ENCODE data around the gene HEATR1.
A peak's percentile ranks its signal among the peaks of the same experiment; 100 is the strongest.
"Not testable (repeated sequence)": the region's sequence is repeated elsewhere in the genome, so short reads cannot be mapped to it uniquely, and the experiment has no call there.

The HEATR1 gene

GRCh38 chr1:236608930-236609726 lies 4.8 kb upstream of the HEATR1 start:
- DNase-seq: peak; percentile 44
- H3K9me3 Mint-ChIP-seq: no peaks in the 10 kb centered on the region
- no peak overlapping the region for H3K27ac Mint-ChIP-seq
- peaks cover 4% of the 10 kb centered on the region for H3K4me1 Mint-ChIP-seq
- ATAC-seq: no peak
- H3K4me3 Mint-ChIP-seq: no peak overlapping the region
- peaks cover 3% of the 10 kb centered on the region for H3K36me3 Mint-ChIP-seq (ENCODE audit: low read depth)
- H3K27me3 Mint-ChIP-seq: peaks cover 41% of the 10 kb centered on the region

- H3K4me3 Mint-ChIP-seq, H3K9me3 Mint-ChIP-seq, DNase-seq, ATAC-seq, H3K27ac Mint-ChIP-seq: not testable (repeated sequence)
- Mint-ChIP-seq H3K36me3 (ENCODE audit: low read depth) (peaks cover 18% of the 10 kb centered on the region), H3K4me1 (peaks cover 16% of the 10 kb centered on the region), H3K27me3 (peaks cover 38% of the 10 kb centered on the region)
These were observed 3.3 kb upstream of the HEATR1 start for GRCh38 chr1:236607597-236607996.

- DNase-seq: no peak
- H3K36me3 Mint-ChIP-seq (ENCODE audit: low read depth): peaks cover 40% of the 10 kb centered on the region
These were observed 840 bp upstream of the HEATR1 start for GRCh38 chr1:236604905-236605806.

GRCh38 chr1:236602171-236602570 lies 2.1 kb downstream of the HEATR1 start:
- ATAC-seq (no peak), DNase-seq (no peak)
- no peaks in the 10 kb centered on the region for H3K9me3 Mint-ChIP-seq
- H3K4me3 Mint-ChIP-seq: peak overlapping the region; percentile 96
- peaks cover 61% of the 10 kb centered on the region for H3K36me3 Mint-ChIP-seq (ENCODE audit: low read depth)
- H3K4me1 Mint-ChIP-seq: peaks cover 24% of the 10 kb centered on the region
- H3K27ac Mint-ChIP-seq: no peak overlapping the region
- no peaks in the 10 kb centered on the region for H3K27me3 Mint-ChIP-seq

More at GRCh38 chr1:236604905-236605806, 840 bp upstream of the HEATR1 start:
- no peaks in the 10 kb centered on the region for H3K9me3 Mint-ChIP-seq
- H3K4me1 Mint-ChIP-seq: peaks cover 24% of the 10 kb centered on the region
- peak overlapping the region; percentile 93 for H3K27ac Mint-ChIP-seq
- H3K27me3 Mint-ChIP-seq: peaks cover 18% of the 10 kb centered on the region
- H3K4me3 Mint-ChIP-seq: peak overlapping the region; percentile 96
- ATAC-seq: no peak

GRCh38 chr1:236590553-236591150 lies 13.7 kb downstream of the HEATR1 start:
- H3K27ac Mint-ChIP-seq: no peak overlapping the region

GRCh38 chr1:236589531-236589930 lies 14.8 kb downstream of the HEATR1 start:
- peaks cover 69% of the 10 kb centered on the region for H3K36me3 Mint-ChIP-seq (ENCODE audit: low read depth)
- no peaks in the 10 kb centered on the region for H3K9me3 Mint-ChIP-seq
- peaks cover 12% of the 10 kb centered on the region for H3K4me1 Mint-ChIP-seq
- ATAC-seq: no peak
- no peak overlapping the region for H3K27ac Mint-ChIP-seq
- no peak for DNase-seq
- no peaks in the 10 kb centered on the region for H3K27me3 Mint-ChIP-seq
- H3K4me3 Mint-ChIP-seq: no peak overlapping the region

More at GRCh38 chr1:236590553-236591150, 13.7 kb downstream of the HEATR1 start:
- Mint-ChIP-seq H3K27me3 (no peaks in the 10 kb centered on the region), H3K4me3 (no peak overlapping the region), H3K36me3 (ENCODE audit: low read depth) (peaks cover 66% of the 10 kb centered on the region), H3K9me3 (no peaks in the 10 kb centered on the region), H3K4me1 (peaks cover 12% of the 10 kb centered on the region)
- ATAC-seq: peak; percentile 28
- no peak for DNase-seq

GRCh38 chr1:236581528-236581927 lies 22.8 kb downstream of the HEATR1 start:
- Mint-ChIP-seq H3K27ac (no peak overlapping the region), H3K36me3 (ENCODE audit: low read depth) (peaks cover 66% of the 10 kb centered on the region), H3K9me3 (no peaks in the 10 kb centered on the region), H3K4me3 (no peak overlapping the region), H3K4me1 (no peaks in the 10 kb centered on the region), H3K27me3 (no peaks in the 10 kb centered on the region)
- ATAC-seq (no peak), DNase-seq (no peak)

- DNase-seq, H3K4me3 Mint-ChIP-seq, H3K27ac Mint-ChIP-seq, H3K27me3 Mint-ChIP-seq, H3K4me1 Mint-ChIP-seq, H3K9me3 Mint-ChIP-seq, ATAC-seq: not testable (repeated sequence)
- peaks cover 65% of the 10 kb centered on the region for H3K36me3 Mint-ChIP-seq (ENCODE audit: low read depth)
These were observed 23.9 kb downstream of the HEATR1 start for GRCh38 chr1:236580404-236580803.

GRCh38 chr1:236578661-236579060 lies 25.7 kb downstream of the HEATR1 start:
- no peaks in the 10 kb centered on the region for H3K27me3 Mint-ChIP-seq
- H3K4me3 Mint-ChIP-seq: no peak overlapping the region
- H3K9me3 Mint-ChIP-seq: no peaks in the 10 kb centered on the region
- H3K27ac Mint-ChIP-seq: no peak overlapping the region
- no peaks in the 10 kb centered on the region for H3K4me1 Mint-ChIP-seq
- ATAC-seq: no peak
- H3K36me3 Mint-ChIP-seq (ENCODE audit: low read depth): peaks cover 64% of the 10 kb centered on the region
- DNase-seq: no peak

GRCh38 chr1:236577041-236577440 lies 27.3 kb downstream of the HEATR1 start:
- not testable (repeated sequence) for H3K27me3 Mint-ChIP-seq, H3K27ac Mint-ChIP-seq, ATAC-seq, H3K4me1 Mint-ChIP-seq, H3K4me3 Mint-ChIP-seq, DNase-seq, H3K9me3 Mint-ChIP-seq
- peaks cover 68% of the 10 kb centered on the region for H3K36me3 Mint-ChIP-seq (ENCODE audit: low read depth)

- H3K27ac Mint-ChIP-seq: no peak overlapping the region
- peaks cover 67% of the 10 kb centered on the region for H3K36me3 Mint-ChIP-seq (ENCODE audit: low read depth)
- H3K27me3 Mint-ChIP-seq: no peaks in the 10 kb centered on the region
- DNase-seq (no peak), ATAC-seq (no peak)
- H3K9me3 Mint-ChIP-seq: no peaks in the 10 kb centered on the region
- H3K4me3 Mint-ChIP-seq: no peak overlapping the region
- no peaks in the 10 kb centered on the region for H3K4me1 Mint-ChIP-seq
These were observed 28.3 kb downstream of the HEATR1 start for GRCh38 chr1:236576004-236576403.

- no peak for DNase-seq
These were observed 28.8 kb downstream of the HEATR1 start for GRCh38 chr1:236575523-236575922.

GRCh38 chr1:236568285-236568894 lies 35.9 kb downstream of the HEATR1 start:
- ATAC-seq (no peak), DNase-seq (no peak)
- Mint-ChIP-seq H3K9me3 (no peaks in the 10 kb centered on the region), H3K27me3 (no peaks in the 10 kb centered on the region), H3K4me1 (no peaks in the 10 kb centered on the region), H3K4me3 (no peak overlapping the region), H3K36me3 (ENCODE audit: low read depth) (peaks cover 77% of the 10 kb centered on the region), H3K27ac (no peak overlapping the region)

More at GRCh38 chr1:236575523-236575922, 28.8 kb downstream of the HEATR1 start:
- ATAC-seq: no peak
- Mint-ChIP-seq H3K27me3 (no peaks in the 10 kb centered on the region), H3K27ac (no peak overlapping the region), H3K9me3 (no peaks in the 10 kb centered on the region), H3K4me3 (no peak overlapping the region), H3K4me1 (no peaks in the 10 kb centered on the region), H3K36me3 (ENCODE audit: low read depth) (peaks cover 71% of the 10 kb centered on the region)

- Mint-ChIP-seq H3K4me3 (no peak overlapping the region), H3K27ac (no peak overlapping the region), H3K36me3 (ENCODE audit: low read depth) (peaks cover 75% of the 10 kb centered on the region), H3K9me3 (no peaks in the 10 kb centered on the region), H3K27me3 (no peaks in the 10 kb centered on the region), H3K4me1 (no peaks in the 10 kb centered on the region)
- ATAC-seq (no peak), DNase-seq (no peak)
These were observed 38.8 kb downstream of the HEATR1 start for GRCh38 chr1:236565530-236565929.
